GM19099 (cell line): ENCODE measurements around the gene MOBP.

Experiments used
- POLR2A ChIP-seq: IDR thresholded peaks from 3 replicates; pipeline ENCODE4 v1.6.1; 2011; ENCODE audit warnings: low read depth; ENCODE audit not compliant: insufficient read length; ENCODE audit errors: extremely low read depth

Gene MOBP, protein sequence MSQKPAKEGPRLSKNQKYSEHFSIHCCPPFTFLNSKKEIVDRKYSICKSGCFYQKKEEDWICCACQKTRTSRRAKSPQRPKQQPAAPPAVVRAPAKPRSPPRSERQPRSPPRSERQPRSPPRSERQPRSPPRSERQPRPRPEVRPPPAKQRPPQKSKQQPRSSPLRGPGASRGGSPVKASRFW

DNA sequence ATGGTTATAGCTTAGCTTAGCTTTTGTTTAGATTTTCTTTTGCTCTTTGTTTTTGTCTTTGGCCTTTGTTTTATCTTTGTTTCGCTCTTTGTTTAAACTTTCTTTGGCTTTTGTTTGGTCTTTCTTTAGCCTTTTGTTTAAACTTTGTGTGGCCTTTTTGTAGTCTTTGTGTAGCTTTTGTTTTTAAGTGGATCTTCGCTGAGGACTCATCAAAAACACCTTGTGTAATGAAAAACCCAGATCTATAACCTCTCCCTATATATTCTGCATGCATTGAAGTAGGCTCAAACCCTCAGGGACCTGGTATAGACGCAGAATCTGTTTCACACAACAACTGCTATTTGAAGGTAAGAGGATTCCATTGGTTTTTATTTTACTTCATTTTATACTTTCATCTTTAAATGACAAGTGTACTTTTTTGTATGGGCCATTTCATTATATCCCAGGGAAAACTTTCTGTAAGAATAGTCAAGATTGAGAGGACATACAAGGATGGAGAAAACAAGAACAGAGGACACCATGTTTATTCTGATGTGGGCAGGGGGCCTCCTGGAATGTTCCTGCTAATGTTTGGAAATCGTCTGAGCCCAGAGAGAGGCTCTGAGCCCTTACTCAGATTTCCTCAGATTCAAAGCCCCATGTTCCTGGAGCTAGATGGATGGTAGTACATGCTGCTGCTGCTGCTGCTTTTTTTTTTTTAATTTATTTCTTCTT, at the start of gene MOBP:
TSS of gene MOBP (plus strand) at position 287 of the 714 bp plus-strand sequence. CDS start 34,390 bp downstream, outside the sequence.
- no peak for TF ChIP-seq POLR2A

GRCh38 chr3:39419742-39420315, 47.7 kb upstream of the MOBP start:
- no peak for TF ChIP-seq POLR2A

DNA sequence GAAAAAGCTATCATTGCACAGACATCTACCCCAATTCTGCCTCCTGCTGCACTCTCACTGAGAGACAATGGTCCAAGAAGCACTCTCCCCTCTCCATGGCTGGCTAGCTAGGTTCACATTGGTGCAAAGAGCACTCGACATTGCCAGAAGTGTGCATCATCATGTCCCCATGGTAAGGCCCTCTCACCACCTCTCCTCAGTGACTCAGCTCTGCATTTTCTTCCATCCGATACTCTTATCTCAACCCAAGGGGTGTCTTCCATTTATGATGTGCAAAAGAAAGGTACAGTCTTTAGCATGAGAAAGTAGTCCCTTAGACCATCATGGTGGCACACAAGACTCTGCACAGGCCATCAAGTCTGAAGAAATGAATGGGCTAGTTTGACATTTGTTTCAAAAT, 46.9 kb upstream of the MOBP start:
- TF ChIP-seq POLR2A: no peak

- TF ChIP-seq POLR2A: no peak
Observed at GRCh38 chr3:39423436-39423970, 44.0 kb upstream of the MOBP start.

DNA sequence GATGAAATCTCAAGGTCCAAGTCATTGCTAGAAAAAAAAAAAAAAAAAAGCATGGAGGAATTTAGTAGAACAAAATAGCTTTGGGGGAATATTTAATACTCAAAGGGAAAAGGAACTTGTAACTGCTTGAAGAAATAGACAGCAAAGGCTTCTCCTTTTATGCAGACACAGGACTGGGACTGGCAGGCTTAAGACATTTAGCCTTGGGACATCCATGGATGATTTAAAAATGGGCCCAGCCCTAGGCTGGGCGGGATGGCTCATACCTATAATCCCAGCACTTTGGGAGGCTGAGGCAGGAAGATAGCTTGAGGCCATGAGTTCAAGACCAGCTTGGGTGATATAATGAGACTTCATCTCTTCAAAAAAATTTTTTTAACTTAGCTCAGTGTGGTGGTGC, 41.2 kb upstream of the MOBP start:
- TF ChIP-seq POLR2A: no peak

DNA sequence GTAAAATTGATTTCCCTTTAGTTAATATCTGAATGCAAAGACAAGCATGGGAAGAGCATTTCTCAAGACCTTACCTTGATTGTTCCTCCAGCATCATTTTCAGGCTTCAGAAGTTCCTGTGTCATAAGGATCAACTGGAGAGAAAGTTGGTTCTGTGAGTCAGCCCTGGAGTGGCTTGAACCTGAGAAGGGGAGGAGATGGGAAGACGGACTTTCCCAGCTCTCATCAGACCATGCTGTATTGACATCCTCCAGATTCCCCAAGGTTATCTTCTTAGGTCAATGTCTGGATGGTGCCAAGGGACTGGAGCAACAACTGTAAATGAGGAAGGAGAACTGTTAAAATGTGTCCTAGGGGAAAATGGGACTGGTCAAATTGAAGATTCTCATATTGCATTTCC, 40.0 kb upstream of the MOBP start:
- no peak for TF ChIP-seq POLR2A

GRCh38 chr3:39428745-39429201, 38.7 kb upstream of the MOBP start:
- TF ChIP-seq POLR2A: no peak

- no peak for TF ChIP-seq POLR2A
Observed at GRCh38 chr3:39429466-39429865, 38.0 kb upstream of the MOBP start.

DNA sequence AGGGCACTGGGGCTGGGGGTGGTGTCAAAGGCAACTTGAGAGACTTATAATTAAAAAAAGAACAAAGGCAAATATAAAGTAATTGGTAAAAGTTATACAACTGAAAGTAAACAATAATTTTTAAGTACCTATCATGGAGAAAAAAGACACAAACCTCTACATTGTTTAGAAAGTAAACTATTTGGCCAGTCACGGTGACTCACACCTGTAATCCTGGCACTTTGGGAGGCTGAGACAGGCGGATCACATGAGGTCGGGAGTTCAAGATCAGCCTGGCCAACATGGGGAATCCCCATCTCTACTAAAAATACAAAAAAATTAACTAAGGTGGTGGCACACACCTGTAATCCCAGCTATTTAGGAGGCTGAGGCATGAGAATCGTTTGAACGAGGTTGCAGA, 35.1 kb upstream of the MOBP start:
- TF ChIP-seq POLR2A: no peak

GRCh38 chr3:39433642-39434041, 33.8 kb upstream of the MOBP start:
- TF ChIP-seq POLR2A: no peak

DNA sequence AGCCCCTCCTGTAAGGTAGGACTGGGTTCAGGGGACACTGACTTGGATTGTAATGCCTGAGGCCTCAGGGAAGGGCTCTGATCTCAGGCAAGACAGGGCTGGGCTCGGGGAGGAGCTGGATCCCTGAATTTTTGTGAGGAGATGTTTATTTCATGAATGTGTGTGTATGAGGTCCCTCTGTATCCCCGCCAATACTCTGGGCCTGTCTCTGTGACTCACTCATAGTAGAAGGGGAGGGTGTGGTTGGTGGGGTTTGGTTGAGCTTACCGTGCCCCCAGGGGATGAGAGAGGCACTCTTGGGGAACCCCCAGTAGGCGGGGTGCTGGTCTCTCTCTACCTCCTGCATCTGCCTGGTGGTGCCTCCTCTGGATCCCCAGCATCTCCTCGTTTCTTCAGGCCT, 32.9 kb upstream of the MOBP start:
- no peak for TF ChIP-seq POLR2A

- TF ChIP-seq POLR2A: no peak
Observed at GRCh38 chr3:39435006-39435748, 32.3 kb upstream of the MOBP start.

DNA sequence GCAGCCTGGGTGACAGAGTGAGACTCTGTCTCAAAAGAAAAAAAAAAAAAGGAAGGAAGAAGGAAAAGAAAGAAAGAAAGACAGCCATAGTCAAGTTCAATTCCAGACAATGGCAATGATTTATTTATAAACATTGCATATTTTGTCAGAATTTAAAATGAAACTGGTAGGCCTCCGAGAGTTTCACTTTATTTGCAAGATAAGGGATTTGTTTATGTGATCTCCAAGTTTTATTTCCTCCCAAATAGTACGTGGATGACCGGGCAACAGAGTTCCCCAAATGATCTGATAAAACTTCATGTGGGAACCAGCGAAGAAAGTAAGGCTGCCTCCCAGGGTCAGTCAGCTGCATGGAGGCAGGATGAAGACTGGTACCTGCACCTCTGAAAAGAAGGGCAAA, 28.6 kb upstream of the MOBP start:
- no peak for TF ChIP-seq POLR2A

GRCh38 chr3:39440316-39440715, 27.2 kb upstream of the MOBP start:
- TF ChIP-seq POLR2A: no peak

- no peak for TF ChIP-seq POLR2A
Observed at GRCh38 chr3:39443530-39443929, 23.9 kb upstream of the MOBP start.
